Subcutaneous abdominal adipose tissue (tissue), 5 donors: ENCODE measurements around the gene MTMR3.
"Not testable (repeated sequence)": the region's sequence is repeated elsewhere in the genome, so short reads cannot be mapped to it uniquely, and the experiment has no call there.

ENCODE experiments used
- H3K27ac ChIP-seq: one replicate; pipeline ENCODE4 v1.7.0; 2013; ENCODE audit warnings: low read depth, mild to moderate bottlenecking, inconsistent platforms, low read length, moderate library complexity
- H3K27me3 ChIP-seq, 5 donors: one replicate each; pipeline ENCODE4 v1.7.0; 2013; ENCODE audit warnings: low read length in 5 of 5, inconsistent platforms in 1 of 5; ENCODE audit not compliant: control insufficient read depth in 5 of 5, insufficient read depth in 4 of 5
- H3K36me3 ChIP-seq, 5 donors: one replicate each; pipeline ENCODE4 v1.7.0; 2013; ENCODE audit warnings: low read length in 5 of 5; ENCODE audit not compliant: control insufficient read depth in 5 of 5, insufficient read depth in 5 of 5
- H3K4me1 ChIP-seq, 5 donors: one replicate each; pipeline ENCODE4 v1.7.0; 2013; ENCODE audit warnings: low read length in 5 of 5, mild to moderate bottlenecking in 3 of 5, moderate library complexity in 1 of 5; ENCODE audit not compliant: control insufficient read depth in 5 of 5, insufficient read depth in 5 of 5
- H3K4me3 ChIP-seq, 5 donors: one replicate each; pipeline ENCODE4 v1.7.0; 2013; ENCODE audit warnings: low read length in 5 of 5, low read depth in 1 of 5
- H3K9ac ChIP-seq, 5 donors: one replicate each; pipeline ENCODE4 v1.7.0; 2013; ENCODE audit warnings: low read length in 5 of 5, mild to moderate bottlenecking in 4 of 5, moderate library complexity in 3 of 5
- H3K9me3 ChIP-seq, 5 donors: one replicate each; pipeline ENCODE4 v1.7.0; 2013; ENCODE audit warnings: low read length in 5 of 5; ENCODE audit not compliant: control insufficient read depth in 5 of 5
- donor health status: healthy.
- donor health status: healthy.
- donor health status: healthy.
- donor health status: healthy.
- donor health status: healthy.

The MTMR3 gene

DNA sequence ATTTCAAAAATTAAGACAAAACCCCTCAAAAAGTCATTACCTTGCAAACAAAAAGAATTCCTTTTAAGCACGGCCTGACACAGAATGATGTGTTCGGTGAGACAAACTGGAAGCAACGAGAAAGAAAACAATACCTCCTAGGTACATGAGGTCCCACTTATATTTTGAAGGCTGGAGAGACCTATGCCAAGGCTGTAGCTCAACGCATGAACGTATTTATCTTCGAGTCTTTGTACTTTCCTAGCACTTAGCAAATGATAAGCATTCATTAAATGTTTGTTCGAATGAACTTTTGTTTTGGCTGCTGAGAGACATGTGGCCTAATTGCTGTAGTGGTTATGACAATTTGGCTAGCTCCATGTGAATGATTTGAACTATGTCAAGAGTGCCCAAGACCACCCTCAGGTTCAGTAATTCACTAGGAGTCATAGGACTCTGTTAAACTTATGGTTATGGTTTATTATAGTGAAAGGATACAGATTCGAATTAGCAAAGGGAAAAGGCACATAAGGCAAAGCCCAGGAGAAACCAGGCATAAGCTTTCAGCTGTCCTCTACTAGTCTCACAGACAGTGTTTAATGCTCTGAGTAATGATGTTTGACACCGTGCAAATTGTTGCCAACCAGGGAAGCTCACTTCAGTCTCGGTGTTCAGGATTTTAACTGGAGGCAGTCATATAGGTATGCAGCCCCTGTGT lies 171.2 kb downstream of the MTMR3 start:
- Histone ChIP-seq H3K27me3 (no peaks in the 10 kb centered on the region), H3K9ac (no peak overlapping the region), H3K4me1 (peaks cover 7 to 19% (median 13%) of the 10 kb centered on the region in 5 donors), H3K36me3 (no peaks in the 10 kb centered on the region), H3K9me3 (peaks cover 0 to 9% (median 2%) of the 10 kb centered on the region in 5 donors), H3K27ac (no peak overlapping the region), H3K4me3 (no peak overlapping the region)

DNA sequence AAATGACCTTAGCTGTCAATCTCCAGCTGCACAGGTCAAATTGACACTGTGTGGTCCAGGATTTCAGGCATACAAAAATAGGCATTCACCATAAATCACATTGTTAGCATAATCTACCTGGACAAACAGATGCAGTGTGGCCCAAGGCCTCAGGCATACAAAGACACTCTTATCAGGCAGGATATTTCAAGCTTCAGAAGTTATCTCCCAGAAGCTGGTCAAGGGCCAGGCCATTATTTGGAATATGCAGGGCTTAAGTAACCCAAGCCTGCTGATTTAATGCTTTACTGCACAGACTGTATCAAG lies 171.7 kb downstream of the MTMR3 start:
- Histone ChIP-seq H3K27me3 (no peaks in the 10 kb centered on the region), H3K36me3 (no peaks in the 10 kb centered on the region), H3K9ac (no peak overlapping the region), H3K27ac (no peak overlapping the region), H3K4me3 (no peak overlapping the region), H3K9me3 (peaks cover 0 to 9% (median 2%) of the 10 kb centered on the region in 5 donors), H3K4me1 (peaks cover 7 to 19% (median 13%) of the 10 kb centered on the region in 5 donors)

DNA sequence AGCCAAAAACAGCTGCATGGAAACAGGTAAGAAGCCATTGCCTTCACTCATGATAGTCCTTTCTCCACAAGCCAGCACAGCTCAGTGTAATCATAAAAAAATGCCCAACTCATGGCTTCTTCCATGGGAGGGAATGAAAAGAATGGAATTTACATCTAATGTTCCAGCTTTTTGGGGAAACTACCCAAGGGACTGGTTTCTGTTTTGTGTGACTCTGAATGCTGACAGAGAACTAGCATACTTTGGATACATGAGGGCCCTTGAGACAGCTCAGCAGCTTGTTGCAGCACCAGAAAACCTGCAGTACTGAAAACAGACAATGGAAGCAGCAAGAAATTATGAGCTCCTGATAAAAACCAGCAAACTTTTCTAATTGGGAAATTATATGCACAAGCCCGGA lies 173.0 kb downstream of the MTMR3 start:
- H3K27me3 ChIP-seq, result no peaks in the 10 kb centered on the region
- H3K9me3 ChIP-seq, result peaks cover 0 to 9% (median 2%) of the 10 kb centered on the region in 5 donors
- H3K4me3 ChIP-seq, result no peak overlapping the region
- H3K4me1 ChIP-seq, result peaks cover 7 to 19% (median 13%) of the 10 kb centered on the region in 5 donors
- H3K27ac ChIP-seq, result no peak overlapping the region
- H3K36me3 ChIP-seq, result no peaks in the 10 kb centered on the region
- no peak overlapping the region for H3K9ac ChIP-seq

DNA sequence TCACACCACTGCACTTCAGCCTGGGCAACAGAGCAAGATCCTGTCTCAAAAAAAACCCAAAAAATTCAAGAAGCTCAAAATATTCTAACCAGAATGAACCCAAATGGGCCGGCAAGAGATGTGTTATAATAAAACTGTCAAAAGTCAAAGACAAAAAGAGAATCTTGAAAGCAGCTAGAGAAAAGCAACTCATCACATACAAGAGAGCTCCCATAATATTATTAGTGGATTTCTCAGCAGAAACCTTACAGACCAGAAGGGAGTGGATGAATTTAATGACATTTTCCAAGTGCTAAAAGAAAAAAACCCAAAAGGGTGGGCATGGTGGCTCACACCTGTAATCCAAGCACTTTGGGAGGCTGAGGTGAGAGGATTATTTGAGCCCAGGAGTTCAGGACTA lies 174.4 kb downstream of the MTMR3 start:
- Histone ChIP-seq H3K9me3 (peaks cover 0 to 9% (median 2%) of the 10 kb centered on the region in 5 donors), H3K27ac (no peak overlapping the region), H3K27me3 (no peaks in the 10 kb centered on the region), H3K4me1 (peaks cover 7 to 19% (median 13%) of the 10 kb centered on the region in 5 donors), H3K36me3 (no peaks in the 10 kb centered on the region), H3K4me3 (no peak overlapping the region), H3K9ac (no peak overlapping the region)

DNA sequence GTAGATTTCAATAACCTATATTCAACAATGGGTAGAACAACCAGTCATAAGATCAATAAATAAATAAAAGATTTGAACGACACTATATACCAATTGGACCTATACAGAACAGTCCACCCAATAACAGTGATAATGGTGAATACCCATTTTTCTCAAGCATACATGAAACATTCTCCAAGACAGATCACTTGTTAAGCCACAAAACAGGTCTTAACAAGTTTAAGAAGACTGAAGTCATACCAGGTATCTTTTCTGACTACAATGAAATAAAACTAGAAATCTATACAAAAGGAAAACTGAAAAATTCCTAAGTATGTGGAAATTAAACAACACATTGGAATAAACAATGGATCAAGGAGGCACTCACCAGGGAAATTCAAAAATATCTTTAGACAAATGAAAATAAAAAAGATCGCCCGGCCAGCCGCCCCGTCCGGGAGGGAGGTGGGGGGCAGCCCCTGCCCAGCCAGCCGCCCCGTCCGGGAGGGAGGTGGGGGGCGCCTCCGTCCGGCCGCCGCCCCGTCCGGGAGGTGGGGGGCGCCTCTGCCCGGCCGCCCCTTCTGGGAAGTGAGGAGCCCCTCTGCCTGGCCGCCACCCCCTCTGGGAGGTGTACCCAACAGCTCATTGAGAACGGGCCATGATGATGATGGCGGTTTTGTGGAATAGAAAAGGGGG lies 176.5 kb downstream of the MTMR3 start:
- not testable (repeated sequence) for H3K27me3 ChIP-seq, H3K36me3 ChIP-seq, H3K27ac ChIP-seq, H3K4me3 ChIP-seq, H3K9ac ChIP-seq
- Histone ChIP-seq H3K4me1 (peaks cover 7 to 18% (median 13%) of the 10 kb centered on the region in 5 donors), H3K9me3 (peaks cover under 1 to 11% (median 4%) of the 10 kb centered on the region in 5 donors)

DNA sequence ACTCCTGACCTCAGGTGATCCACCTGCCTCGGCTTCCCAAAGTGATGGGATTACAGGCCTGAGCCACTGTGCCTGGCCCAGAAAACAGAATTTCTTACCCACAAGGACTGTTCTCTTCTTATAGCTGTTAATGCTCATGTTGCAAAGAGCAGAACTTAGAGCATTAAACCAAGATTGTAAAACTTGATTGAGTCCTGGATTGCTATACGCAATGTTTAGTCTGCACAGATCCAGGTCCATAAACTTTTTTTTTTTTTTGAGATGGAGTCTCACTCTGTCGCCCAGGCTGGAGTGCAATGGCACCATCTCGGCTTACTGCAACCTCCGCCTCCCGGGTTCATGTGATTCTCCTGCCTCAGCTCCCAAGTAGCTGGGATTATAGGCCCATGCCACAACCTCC lies 178.1 kb downstream of the MTMR3 start:
- not testable (repeated sequence) for H3K4me1 ChIP-seq, H3K27me3 ChIP-seq, H3K36me3 ChIP-seq, H3K9ac ChIP-seq, H3K4me3 ChIP-seq, H3K27ac ChIP-seq
- peaks cover 2 to 17% (median 4%) of the 10 kb centered on the region in 5 donors for H3K9me3 ChIP-seq

DNA sequence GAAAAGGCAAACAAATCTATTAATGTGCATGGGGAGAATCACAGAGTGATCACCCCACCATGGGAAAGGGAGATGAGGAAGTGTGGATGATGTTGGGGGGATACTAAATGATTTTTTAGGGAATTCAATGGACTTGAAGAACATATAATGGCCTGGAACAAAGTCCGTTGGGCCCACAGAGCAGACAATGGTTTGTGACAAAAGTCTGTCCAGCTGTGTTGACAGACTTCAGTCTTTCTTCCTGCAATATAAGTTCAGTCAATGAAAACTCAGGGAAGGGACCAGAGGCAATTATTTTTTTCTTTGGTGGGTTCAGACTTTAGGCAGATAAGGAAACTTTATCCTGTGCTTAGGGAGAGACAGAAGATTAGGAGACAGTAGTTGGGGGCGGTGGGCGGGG lies 179.3 kb downstream of the MTMR3 start:
- Histone ChIP-seq H3K4me3 (no peak overlapping the region), H3K27ac (no peak overlapping the region), H3K4me1 (no peaks in the 10 kb centered on the region), H3K27me3 (no peaks in the 10 kb centered on the region), H3K9me3 (peaks cover 2 to 10% (median 4%) of the 10 kb centered on the region in 5 donors), H3K36me3 (no peaks in the 10 kb centered on the region), H3K9ac (no peak overlapping the region)

DNA sequence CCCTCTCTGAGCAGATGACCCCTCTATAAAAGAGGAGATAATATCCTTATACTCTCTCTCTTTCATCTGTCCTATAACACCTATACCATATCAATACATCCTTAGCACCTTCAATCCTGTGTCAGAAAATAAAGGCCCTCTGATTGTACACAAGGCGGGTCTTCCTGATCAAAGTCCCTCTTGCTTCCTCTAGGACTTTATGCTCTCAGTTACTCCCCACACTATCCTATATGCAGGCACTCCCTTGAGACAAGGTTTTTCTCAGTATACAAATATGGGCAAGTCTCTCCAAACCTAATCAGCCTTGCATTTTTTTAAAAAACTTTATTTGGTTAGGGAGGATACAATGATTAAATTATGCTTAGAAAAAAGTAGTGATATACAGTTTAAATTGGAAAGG lies 180.0 kb downstream of the MTMR3 start:
- H3K9ac ChIP-seq, result no peak overlapping the region
- H3K4me3 ChIP-seq, result no peak overlapping the region
- H3K27me3 ChIP-seq, result no peaks in the 10 kb centered on the region
- no peaks in the 10 kb centered on the region for H3K4me1 ChIP-seq
- H3K36me3 ChIP-seq, result no peaks in the 10 kb centered on the region
- no peak overlapping the region for H3K27ac ChIP-seq
- H3K9me3 ChIP-seq, result peaks cover 0 to 10% (median 2%) of the 10 kb centered on the region in 5 donors

DNA sequence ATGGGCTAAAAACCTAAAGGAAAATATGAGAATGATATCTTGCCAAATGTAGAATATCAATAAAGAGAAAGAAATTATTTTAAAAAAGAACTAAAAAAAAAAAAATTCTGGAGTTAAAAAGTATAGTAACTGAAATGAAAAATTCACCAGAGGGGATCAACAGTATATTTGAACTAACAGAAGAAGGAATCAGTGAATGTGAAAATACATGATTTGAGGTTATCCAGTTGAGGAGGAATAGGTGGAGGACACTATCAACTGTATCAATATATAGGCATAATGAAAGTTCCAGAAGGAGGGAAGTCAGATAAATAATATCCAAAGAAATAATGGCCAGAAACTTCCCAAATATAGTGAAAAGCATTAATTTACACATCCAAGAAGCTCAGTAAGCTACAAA lies 181.2 kb downstream of the MTMR3 start:
- Histone ChIP-seq H3K27me3 (no peaks in the 10 kb centered on the region), H3K9ac (no peak overlapping the region)

DNA sequence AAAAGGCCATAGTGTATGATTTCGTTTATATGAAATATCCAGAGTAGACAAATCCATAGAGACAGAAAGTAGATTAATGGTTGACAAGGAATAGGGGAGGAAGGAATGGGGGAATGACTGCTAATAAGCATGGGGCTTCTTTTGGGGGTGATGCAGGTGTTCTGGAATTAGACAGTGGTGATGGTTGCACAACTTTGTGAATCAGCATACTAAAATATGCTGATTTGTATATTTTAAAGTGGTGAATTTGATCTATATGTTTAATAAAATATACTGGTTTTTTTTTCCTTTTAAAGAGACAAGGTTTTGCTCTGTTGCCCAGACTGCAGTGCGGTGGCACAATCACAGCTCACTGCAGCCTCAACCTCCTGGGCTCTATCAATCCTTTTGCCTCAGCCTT lies 190.8 kb downstream of the MTMR3 start:
- no peak overlapping the region for H3K9ac ChIP-seq
- H3K9me3 ChIP-seq, result no peaks in the 10 kb centered on the region
- no peaks in the 10 kb centered on the region for H3K36me3 ChIP-seq
- H3K27me3 ChIP-seq, result no peaks in the 10 kb centered on the region
- H3K4me1 ChIP-seq, result peaks cover 0 to 10% (median 2%) of the 10 kb centered on the region in 5 donors
- no peak overlapping the region for H3K4me3 ChIP-seq
- H3K27ac ChIP-seq, result no peak overlapping the region

More for the DNA sequence above, 181.2 kb downstream of the MTMR3 start:
- peaks cover 0 to 10% (median 2%) of the 10 kb centered on the region in 5 donors for H3K9me3 ChIP-seq
- H3K4me3 ChIP-seq, result no peak overlapping the region
- no peaks in the 10 kb centered on the region for H3K36me3 ChIP-seq
- H3K4me1 ChIP-seq, result no peaks in the 10 kb centered on the region
- H3K27ac ChIP-seq, result no peak overlapping the region
